Natural killer cell (primary cell): ENCODE results near the gene DCXR. TPM values are rescaled to one million over a fixed set of nuclear protein-coding genes. Genes with fewer than 3 reads are reported as not detected.

Source experiments
- ATAC-seq, 3 donors: fragments of 150-1000 bp in 2 of 3; fragments of 200-7000 bp in 1 of 3; cut with Tn5 transposase; 1 replicate in 1 of 3; 2 replicates in 2 of 3; pipeline ENCODE4 v1.10.0; 2021; ENCODE audit warnings: mild to moderate bottlenecking in 2 of 3, moderate library complexity in 2 of 3
- DNase-seq, 2 donors: peaks; one replicate each; pipeline versions ENCODE4 v3.0.0 to v3.0.0-alpha.2; 2013 to 2021; ENCODE audit warnings: mixed read lengths in 1 of 2
- H3K27ac ChIP-seq: one replicate; pipeline ENCODE4 v1.5.1; 2013; ENCODE audit warnings: mild to moderate bottlenecking, low read length
- H3K27me3 ChIP-seq: one replicate; pipeline ENCODE4 v1.6.1; 2013; ENCODE audit warnings: low read length; ENCODE audit not compliant: control insufficient read depth, insufficient read depth
- H3K36me3 ChIP-seq: one replicate; pipeline ENCODE4 v1.6.1; 2013; ENCODE audit warnings: low read length; ENCODE audit not compliant: control insufficient read depth, insufficient read depth
- H3K4me1 ChIP-seq: one replicate; pipeline ENCODE4 v1.6.1; 2013; ENCODE audit warnings: low read length; ENCODE audit not compliant: control insufficient read depth, insufficient read depth
- H3K4me3 ChIP-seq: one replicate; pipeline ENCODE4 v1.5.1; 2013; ENCODE audit warnings: low read length
- H3K9me3 ChIP-seq: one replicate; pipeline ENCODE4 v1.6.1; 2013; ENCODE audit warnings: low read length; ENCODE audit not compliant: control insufficient read depth, insufficient read depth
- H3K27ac Mint-ChIP-seq, 2 donors: one replicate each; pipeline ENCODE4 v1.8.0; 2022; ENCODE audit warnings: mild to moderate bottlenecking in 2 of 2, mixed read lengths in 2 of 2, moderate library complexity in 1 of 2
- H3K27me3 Mint-ChIP-seq, 2 donors: one replicate each; pipeline ENCODE4 v1.8.0; 2022; ENCODE audit warnings: low read depth in 2 of 2, mixed read lengths in 2 of 2
- H3K36me3 Mint-ChIP-seq: one replicate; pipeline ENCODE4 v1.8.0; 2022; ENCODE audit warnings: mixed read lengths
- H3K4me1 Mint-ChIP-seq, 2 donors: one replicate each; pipeline ENCODE4 v1.8.0; 2022; ENCODE audit warnings: mixed read lengths in 2 of 2
- H3K4me3 Mint-ChIP-seq: one replicate; pipeline ENCODE4 v1.8.0; 2022; ENCODE audit warnings: mild to moderate bottlenecking, moderate library complexity, mixed read lengths
- H3K9me3 Mint-ChIP-seq, 2 donors: one replicate each; pipeline ENCODE4 v1.8.0; 2022; ENCODE audit warnings: mixed read lengths in 2 of 2
- CTCF ChIP-seq: fragments of 200-600 bp; IDR thresholded peaks from one replicate; pipeline ENCODE4 v1.8.0; 2022; ENCODE audit warnings: antibody characterized with exemption
- WGBS: methylation state at CpG from one replicate; pipeline ENCODE4 v1.1.7; 2013; ENCODE audit warnings: missing lambda C conversion rate; ENCODE audit not compliant: insufficient coverage; 5-methylcytosine and 5-hydroxymethylcytosine counted together
- intact Hi-C: fragments of 100-400 bp; cut with micrococcal nuclease; formaldehyde crosslinking; loops from one replicate; pipeline ENCODE4 v1.14.2; 2022
- total RNA-seq, 4 donors: library from RNA; stranded (reverse); fragments of 120-200 nt in 1 of 4; gene quantifications; one replicate each; pipeline versions ENCODE4 v1.2.3 to v1.2.4, GENCODE V29; 2013 to 2022

Gene DCXR
- total RNA-seq, 3 donors from 2014 or later (not counting 1 experiment from before 2014, with no cell fraction given): 93.9 to 171 (median 145) TPM

GRCh38 chr17:82065638-82066303 lies 28.3 kb upstream of the DCXR start, which contains the start of gene DUS1L:
TSS of gene DUS1L (minus strand) at chr17:82065804. CDS start at chr17:82065059, 745 bp downstream.
- intact Hi-C loops: no loop called here
- H3K36me3 Mint-ChIP-seq: no peaks in the 10 kb centered on the region
- H3K27me3 Mint-ChIP-seq: no peaks in the 10 kb centered on the region
- Histone ChIP-seq H3K36me3 (peaks cover 12% of the 10 kb centered on the region), H3K27ac (peak within 1 kb of the TSS; percentile 91), H3K4me1 (peaks cover 30% of the 10 kb centered on the region), H3K27me3 (no peaks in the 10 kb centered on the region), H3K4me3 (peak within 1 kb of the TSS; percentile 71), H3K9me3 (no peaks in the 10 kb centered on the region)
- peak within 1 kb of the TSS; percentile 77 to 80 for H3K27ac Mint-ChIP-seq
- peak; percentile 74 to 87 for DNase-seq
- H3K4me1 Mint-ChIP-seq: peaks cover 4 to 13% of the 10 kb centered on the region in 2 donors
- TF ChIP-seq CTCF: no peak
- peak; percentile 91 to 94 (median 91) for ATAC-seq
- 10% methylated on average over 88 of the region's 88 CpGs for WGBS
- H3K4me3 Mint-ChIP-seq: peak within 1 kb of the TSS; percentile 86
- no peaks in the 10 kb centered on the region for H3K9me3 Mint-ChIP-seq

GRCh38 chr17:82065193-82065637 lies 27.7 kb upstream of the DCXR start:
- Histone ChIP-seq H3K9me3 (no peaks in the 10 kb centered on the region), H3K27me3 (no peaks in the 10 kb centered on the region), H3K4me3 (peak overlapping the region; percentile 63), H3K27ac (peak overlapping the region; percentile 58), H3K36me3 (peaks cover 18% of the 10 kb centered on the region), H3K4me1 (peaks cover 30% of the 10 kb centered on the region)
- Mint-ChIP-seq H3K4me1 (peaks cover 4 to 16% of the 10 kb centered on the region in 2 donors), H3K4me3 (peak overlapping the region; percentile 75), H3K27me3 (no peaks in the 10 kb centered on the region), H3K9me3 (no peaks in the 10 kb centered on the region), H3K36me3 (no peaks in the 10 kb centered on the region), H3K27ac (peak overlapping the region in 1 of 2 donors; percentile 56)
- 1% methylated on average over 47 of the region's 47 CpGs for WGBS
- DNase-seq: no peak
- TF ChIP-seq CTCF: no peak
- ATAC-seq: peak; percentile 65 to 70 (median 70)
- intact Hi-C loops: no loop called here

- H3K4me1 Mint-ChIP-seq: peaks cover 4 to 19% of the 10 kb centered on the region in 2 donors
- TF ChIP-seq CTCF: no peak
- ATAC-seq: no peak
- H3K4me3 Mint-ChIP-seq: peak overlapping the region; percentile 75
- DNase-seq: no peak
- Histone ChIP-seq H3K4me3 (peak overlapping the region; percentile 63), H3K9me3 (no peaks in the 10 kb centered on the region), H3K27me3 (no peaks in the 10 kb centered on the region), H3K4me1 (peaks cover 30% of the 10 kb centered on the region), H3K36me3 (peaks cover 18% of the 10 kb centered on the region), H3K27ac (peak overlapping the region; percentile 58)
- peak overlapping the region; percentile 38 to 56 for H3K27ac Mint-ChIP-seq
- intact Hi-C loops: no loop called here
- 53% methylated on average over 36 of the region's 36 CpGs for WGBS
- H3K27me3 Mint-ChIP-seq: no peaks in the 10 kb centered on the region
- no peaks in the 10 kb centered on the region for H3K36me3 Mint-ChIP-seq
- H3K9me3 Mint-ChIP-seq: no peaks in the 10 kb centered on the region
These were observed 27.1 kb upstream of the DCXR start for GRCh38 chr17:82064433-82065192.
